IgD-negative memory B cell (primary cell): Measurements from ENCODE around the gene TNMD. TPM values are rescaled to one million over a fixed set of nuclear protein-coding genes. Genes with fewer than 3 reads are reported as not detected.

Experiments
- H3K27ac Mint-ChIP-seq, 3 donors: one replicate each; pipeline ENCODE4 v1.8.0; 2020 to 2022; ENCODE audit warnings: mild to moderate bottlenecking in 3 of 3, mixed read lengths in 3 of 3, moderate library complexity in 1 of 3
- H3K27me3 Mint-ChIP-seq: one replicate; pipeline ENCODE4 v1.8.0; 2021; ENCODE audit warnings: mixed read lengths
- H3K36me3 Mint-ChIP-seq: one replicate; pipeline ENCODE4 v1.8.0; 2020; ENCODE audit warnings: mild to moderate bottlenecking, mixed read lengths
- H3K4me1 Mint-ChIP-seq, 3 donors: one replicate each; pipeline ENCODE4 v1.8.0; 2020 to 2022; ENCODE audit warnings: mixed read lengths in 3 of 3, mild to moderate bottlenecking in 1 of 3
- H3K4me3 Mint-ChIP-seq, 4 donors: one replicate each; pipeline ENCODE4 v1.8.0; 2020 to 2022; ENCODE audit warnings: mild to moderate bottlenecking in 4 of 4, mixed read lengths in 4 of 4, moderate library complexity in 3 of 4
- H3K9me3 Mint-ChIP-seq, 3 donors: one replicate each; pipeline ENCODE4 v1.8.0; 2020 to 2021; ENCODE audit warnings: mixed read lengths in 3 of 3, mild to moderate bottlenecking in 1 of 3
- polyA plus RNA-seq: library from polyadenylated mRNA; unstranded; fragments of 300-500 nt; fragmentation: Illumina TruSeq; gene quantifications from one replicate; pipeline ENCODE4 v1.2.3, GENCODE V29; 2021

The TNMD gene
- polyA plus RNA-seq, 1 donor from 2014 or later, result not detected

GRCh38 chrX:100623001-100623400, 38.3 kb downstream of the TNMD start:
- Mint-ChIP-seq H3K4me3 (no peak overlapping the region), H3K27ac (no peak overlapping the region), H3K27me3 (peaks cover 8% of the 10 kb centered on the region), H3K4me1 (peaks cover 12 to 16% (median 14%) of the 10 kb centered on the region in 3 donors), H3K9me3 (peaks cover 0 to 2% (median 0%) of the 10 kb centered on the region in 3 donors), H3K36me3 (no peaks in the 10 kb centered on the region)

- Mint-ChIP-seq H3K27ac (peak overlapping the region in 1 of 3 donors; percentile 13), H3K27me3 (peaks cover 6% of the 10 kb centered on the region), H3K4me3 (peak overlapping the region in 3 of 4 donors; percentile 35 to 84 (median 45)), H3K9me3 (peaks cover 0 to 2% (median 0%) of the 10 kb centered on the region in 3 donors), H3K4me1 (peaks cover 12 to 16% (median 14%) of the 10 kb centered on the region in 3 donors), H3K36me3 (peaks cover 3% of the 10 kb centered on the region)
Observed at GRCh38 chrX:100625985-100626491, 41.3 kb downstream of the TNMD start.

- H3K27ac Mint-ChIP-seq, result no peak overlapping the region
Observed at GRCh38 chrX:100635040-100635439, 50.3 kb downstream of the TNMD start.

GRCh38 chrX:100635989-100636320, 51.2 kb downstream of the TNMD start:
- Mint-ChIP-seq H3K27me3 (peaks cover 23% of the 10 kb centered on the region), H3K36me3 (no peaks in the 10 kb centered on the region), H3K27ac (no peak overlapping the region), H3K4me1 (peaks cover 0 to 8% (median 3%) of the 10 kb centered on the region in 3 donors), H3K4me3 (peak overlapping the region in 1 of 4 donors; percentile 92), H3K9me3 (peaks cover 0 to 3% (median 0%) of the 10 kb centered on the region in 3 donors)

More at GRCh38 chrX:100635040-100635439, 50.3 kb downstream of the TNMD start:
- peaks cover 0 to 3% (median 0%) of the 10 kb centered on the region in 3 donors for H3K9me3 Mint-ChIP-seq
- H3K36me3 Mint-ChIP-seq, result no peaks in the 10 kb centered on the region
- H3K4me1 Mint-ChIP-seq, result peaks cover 0 to 8% (median 3%) of the 10 kb centered on the region in 3 donors
- no peak overlapping the region for H3K4me3 Mint-ChIP-seq
- H3K27me3 Mint-ChIP-seq, result peaks cover 23% of the 10 kb centered on the region

DNA sequence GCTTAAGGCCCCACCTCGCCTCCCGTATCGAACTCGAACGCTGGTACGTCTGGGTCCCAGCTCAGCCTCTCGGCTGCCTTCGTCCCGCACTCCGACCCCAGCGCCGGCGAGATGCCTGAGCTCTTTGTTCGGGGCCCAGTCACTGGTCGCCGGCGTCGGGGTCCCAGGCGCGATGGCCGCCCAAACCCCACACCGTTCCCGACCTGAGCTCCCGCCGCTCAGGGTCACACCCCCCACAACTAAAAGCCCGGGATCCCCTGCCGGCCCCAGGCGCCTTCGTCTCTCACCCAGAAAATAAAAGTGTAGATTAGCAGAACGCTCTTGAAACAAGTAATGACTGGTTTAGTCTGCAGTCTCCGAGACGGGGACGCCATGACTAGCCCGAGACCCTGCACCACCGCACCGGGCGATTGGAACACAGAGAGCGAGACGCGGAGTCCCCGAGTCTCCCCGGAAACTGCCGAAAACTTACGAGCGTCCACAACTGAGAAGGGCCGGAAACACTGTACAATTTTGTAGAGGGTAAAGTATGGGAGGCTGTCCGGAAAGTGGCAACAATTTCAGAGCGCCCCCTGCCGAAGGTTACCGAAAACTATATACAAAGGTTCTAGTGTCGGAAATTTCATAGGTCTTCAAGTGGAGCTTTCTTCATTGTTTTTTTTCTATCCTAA, 51.7 kb downstream of the TNMD start, which contains the start of gene TSPAN6:
Gene TSPAN6 (minus strand): TSS at position 486 of the 671 bp plus-strand sequence. CDS start 112 bp downstream, at position 374.
- peak within 1 kb of the TSS; percentile 72 to 92 (median 84) for H3K4me3 Mint-ChIP-seq
- H3K27me3 Mint-ChIP-seq, result peaks cover 24% of the 10 kb centered on the region
- H3K4me1 Mint-ChIP-seq, result peaks cover 0 to 8% (median 3%) of the 10 kb centered on the region in 3 donors
- H3K27ac Mint-ChIP-seq, result no peak within 1 kb of the TSS
- H3K9me3 Mint-ChIP-seq, result peaks cover 0 to 3% (median 0%) of the 10 kb centered on the region in 3 donors
- no peaks in the 10 kb centered on the region for H3K36me3 Mint-ChIP-seq

- H3K4me3 Mint-ChIP-seq, result no peak overlapping the region
- H3K27me3 Mint-ChIP-seq, result peaks cover 41% of the 10 kb centered on the region
- H3K36me3 Mint-ChIP-seq, result no peaks in the 10 kb centered on the region
- H3K27ac Mint-ChIP-seq, result no peak overlapping the region
- H3K9me3 Mint-ChIP-seq, result no peaks in the 10 kb centered on the region
- peaks cover 0 to 4% (median 1%) of the 10 kb centered on the region in 3 donors for H3K4me1 Mint-ChIP-seq
Observed at GRCh38 chrX:100642290-100642689, 57.6 kb downstream of the TNMD start.

DNA sequence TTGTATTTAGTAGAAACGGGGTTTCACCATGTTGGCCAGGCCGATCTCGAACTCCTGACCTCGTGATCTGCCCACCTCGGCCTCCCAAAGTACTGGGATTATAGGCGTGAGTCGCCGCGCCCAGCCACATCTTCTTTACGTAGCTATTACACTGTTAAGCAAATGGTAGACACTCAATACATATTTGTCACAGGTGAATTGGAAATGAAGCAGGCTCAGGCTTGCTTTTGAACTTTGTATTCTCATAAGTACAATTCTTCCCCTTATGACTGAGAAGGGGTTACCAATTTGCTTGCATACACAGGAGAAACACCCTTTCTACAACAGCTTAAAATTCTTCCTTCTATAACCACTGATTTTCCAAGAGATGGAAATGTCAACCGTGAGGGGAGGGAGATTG, 58.5 kb downstream of the TNMD start:
- Mint-ChIP-seq H3K4me1 (peaks cover 0 to 4% (median 4%) of the 10 kb centered on the region in 3 donors), H3K9me3 (no peaks in the 10 kb centered on the region), H3K27ac (no peak overlapping the region), H3K27me3 (peaks cover 37% of the 10 kb centered on the region), H3K36me3 (no peaks in the 10 kb centered on the region), H3K4me3 (no peak overlapping the region)

DNA sequence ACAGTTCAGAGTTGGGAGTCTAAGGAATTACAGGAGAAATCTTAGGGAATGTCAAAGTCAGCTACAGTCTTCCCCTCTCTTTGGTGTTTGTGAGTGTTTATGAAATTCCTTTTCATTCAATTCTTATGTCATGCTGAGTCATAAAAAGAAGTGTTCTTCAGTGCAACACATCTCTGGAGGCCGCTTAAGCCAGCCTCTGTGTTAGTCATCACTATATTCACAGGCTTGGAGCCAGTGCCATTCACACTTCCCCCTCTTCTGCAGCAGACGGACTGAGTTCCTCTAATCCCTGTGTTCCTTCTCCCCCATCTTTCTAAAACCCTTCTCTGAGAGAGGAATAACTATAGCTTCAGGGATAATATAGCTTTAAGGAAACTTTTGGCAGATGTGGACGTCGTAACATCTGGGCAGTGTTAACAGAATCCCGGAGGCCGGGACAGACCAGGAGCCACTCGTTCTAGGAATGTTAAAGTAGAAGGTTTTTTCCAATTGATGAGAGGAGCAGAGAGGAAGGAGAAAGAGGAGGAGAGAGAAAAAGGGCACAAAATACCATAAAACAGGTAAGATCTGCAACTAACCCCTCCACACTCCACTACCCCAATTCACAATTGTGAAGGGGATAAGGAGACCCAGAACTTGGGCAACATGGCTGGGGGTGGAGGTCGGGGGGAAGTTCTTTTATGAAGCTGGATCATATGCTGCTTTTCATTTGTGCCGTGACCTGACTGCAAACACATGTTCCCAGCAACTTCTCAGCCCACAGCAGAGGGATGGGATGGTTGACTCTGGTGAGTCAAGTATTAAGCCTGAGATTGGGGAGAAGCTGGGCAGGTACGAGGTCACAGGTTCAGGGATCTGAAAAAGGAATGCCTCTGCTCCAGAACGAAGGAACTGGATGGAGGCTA, 59.5 kb downstream of the TNMD start, which contains the start of gene SRPX2:
Gene SRPX2 (plus strand): TSS at position 244 of the 905 bp plus-strand sequence. CDS start 2,124 bp downstream, outside the sequence.
- no peak within 1 kb of the TSS for H3K27ac Mint-ChIP-seq
- no peaks in the 10 kb centered on the region for H3K36me3 Mint-ChIP-seq
- H3K4me3 Mint-ChIP-seq, result no peak within 1 kb of the TSS

GRCh38 chrX:100645106-100645505, 60.4 kb downstream of the TNMD start:
- Mint-ChIP-seq H3K4me1 (peaks cover 0 to 4% (median 2%) of the 10 kb centered on the region in 3 donors), H3K27me3 (peaks cover 28% of the 10 kb centered on the region), H3K4me3 (no peak overlapping the region), H3K27ac (no peak overlapping the region), H3K36me3 (no peaks in the 10 kb centered on the region), H3K9me3 (no peaks in the 10 kb centered on the region)

More for the DNA sequence above, 59.5 kb downstream of the TNMD start, which contains the start of gene SRPX2:
- Mint-ChIP-seq H3K27me3 (peaks cover 34% of the 10 kb centered on the region), H3K4me1 (peaks cover 0 to 4% (median 4%) of the 10 kb centered on the region in 3 donors), H3K9me3 (no peaks in the 10 kb centered on the region)

DNA sequence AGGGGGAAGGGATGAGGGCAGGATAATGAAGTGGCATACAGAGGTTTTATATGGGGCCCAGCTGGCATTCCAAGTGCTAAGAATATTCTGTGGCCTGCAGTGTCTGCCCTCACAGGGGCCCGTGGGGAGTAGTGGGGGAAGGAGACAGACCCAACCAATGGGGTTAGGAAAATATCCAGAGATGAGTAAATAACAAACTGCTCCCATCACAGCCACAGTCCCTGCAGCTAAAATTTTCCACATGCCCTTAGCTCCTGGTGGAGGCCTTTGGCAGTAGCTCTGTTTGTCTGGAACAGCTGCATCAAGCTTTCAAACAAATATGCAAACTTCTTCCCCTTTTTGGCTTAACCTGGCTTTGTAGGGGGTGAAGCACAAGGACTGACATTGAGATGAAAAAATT, 62.4 kb downstream of the TNMD start:
- Mint-ChIP-seq H3K27ac (no peak overlapping the region), H3K27me3 (peaks cover 23% of the 10 kb centered on the region), H3K9me3 (peaks cover 0 to 2% (median 0%) of the 10 kb centered on the region in 3 donors), H3K4me1 (peaks cover 0 to 4% (median 2%) of the 10 kb centered on the region in 3 donors), H3K4me3 (no peak overlapping the region), H3K36me3 (no peaks in the 10 kb centered on the region)

GRCh38 chrX:100647739-100648138, 63.0 kb downstream of the TNMD start:
- Mint-ChIP-seq H3K27ac (no peak overlapping the region), H3K4me1 (peaks cover 0 to 4% (median 2%) of the 10 kb centered on the region in 3 donors), H3K27me3 (peaks cover 17% of the 10 kb centered on the region), H3K9me3 (peaks cover 0 to 2% (median 0%) of the 10 kb centered on the region in 3 donors), H3K36me3 (no peaks in the 10 kb centered on the region), H3K4me3 (no peak overlapping the region)

GRCh38 chrX:100648458-100649417, 64.0 kb downstream of the TNMD start:
- Mint-ChIP-seq H3K27me3 (peaks cover 9% of the 10 kb centered on the region), H3K4me1 (peaks cover 0 to 4% (median 2%) of the 10 kb centered on the region in 3 donors), H3K9me3 (peaks cover 0 to 2% (median 0%) of the 10 kb centered on the region in 3 donors), H3K27ac (no peak overlapping the region), H3K36me3 (no peaks in the 10 kb centered on the region), H3K4me3 (no peak overlapping the region)
